Femur (tissue), 1 donor: ENCODE data around the gene CRACR2B.

ENCODE experiments used
- DNase-seq: peaks from one replicate; pipeline ENCODE4 v3.0.0-alpha.2; 2017

CRACR2B gene

DNA sequence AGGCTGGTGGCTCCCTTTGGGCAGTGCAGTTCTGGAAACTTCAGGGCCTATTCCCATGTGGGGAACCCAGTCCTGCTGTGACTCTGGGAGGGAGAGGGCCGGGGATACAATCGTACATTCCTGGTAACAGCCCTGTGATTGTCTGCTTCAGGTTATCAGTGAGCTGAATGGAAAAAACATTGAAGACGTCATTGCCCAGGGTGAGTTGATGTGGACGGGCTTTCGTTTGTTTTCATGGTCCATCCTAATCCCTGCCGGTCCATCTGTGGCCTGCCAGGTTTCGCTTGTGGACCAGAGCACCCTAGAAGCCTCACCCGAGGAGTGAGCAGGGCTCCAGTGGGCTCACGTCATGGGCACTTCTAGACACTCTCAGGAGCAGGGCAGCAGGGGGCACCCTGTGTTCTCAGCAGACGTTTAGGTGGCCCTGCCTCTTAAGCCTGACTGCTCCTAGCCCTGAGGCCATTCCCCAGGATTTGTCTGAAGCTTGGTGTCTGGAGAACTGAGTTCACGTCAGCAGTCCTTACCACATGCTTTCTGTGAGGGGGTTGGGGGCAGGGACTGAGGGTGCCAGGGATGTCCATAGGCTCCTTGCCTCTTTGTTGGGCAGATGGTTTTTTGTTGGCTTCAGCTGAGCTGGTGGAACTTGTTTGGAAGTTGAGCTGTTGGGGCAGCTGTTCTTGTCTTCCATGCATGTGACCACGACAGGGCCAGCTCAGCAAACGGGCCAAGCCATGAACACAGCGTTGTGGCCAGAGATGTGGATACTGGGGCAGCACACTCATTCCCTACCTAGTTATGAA, 16.1 kb upstream of the CRACR2B start:
- no peak for DNase-seq

- no peak for DNase-seq
These were observed 15.3 kb upstream of the CRACR2B start for GRCh38 chr11:812390-812789.

DNA sequence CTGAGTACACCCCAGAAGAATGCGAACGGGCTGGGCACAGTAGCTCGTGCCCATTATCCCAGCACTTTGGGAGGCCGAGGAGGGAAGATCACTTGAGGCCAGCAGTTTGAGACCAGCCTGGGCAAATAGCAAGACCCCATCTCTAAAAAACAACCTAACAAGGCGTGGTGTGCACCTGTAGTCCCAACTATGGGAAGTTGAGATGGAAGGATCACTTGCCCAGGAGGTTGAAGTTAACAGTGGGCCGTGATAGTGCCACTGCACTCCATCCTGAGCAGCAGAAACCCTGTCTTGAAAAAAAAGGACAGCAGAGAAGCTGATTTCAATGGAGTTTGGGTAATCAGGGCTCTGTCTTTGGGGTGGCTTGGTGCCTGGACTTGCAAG, 14.7 kb upstream of the CRACR2B start:
- no peak for DNase-seq

DNA sequence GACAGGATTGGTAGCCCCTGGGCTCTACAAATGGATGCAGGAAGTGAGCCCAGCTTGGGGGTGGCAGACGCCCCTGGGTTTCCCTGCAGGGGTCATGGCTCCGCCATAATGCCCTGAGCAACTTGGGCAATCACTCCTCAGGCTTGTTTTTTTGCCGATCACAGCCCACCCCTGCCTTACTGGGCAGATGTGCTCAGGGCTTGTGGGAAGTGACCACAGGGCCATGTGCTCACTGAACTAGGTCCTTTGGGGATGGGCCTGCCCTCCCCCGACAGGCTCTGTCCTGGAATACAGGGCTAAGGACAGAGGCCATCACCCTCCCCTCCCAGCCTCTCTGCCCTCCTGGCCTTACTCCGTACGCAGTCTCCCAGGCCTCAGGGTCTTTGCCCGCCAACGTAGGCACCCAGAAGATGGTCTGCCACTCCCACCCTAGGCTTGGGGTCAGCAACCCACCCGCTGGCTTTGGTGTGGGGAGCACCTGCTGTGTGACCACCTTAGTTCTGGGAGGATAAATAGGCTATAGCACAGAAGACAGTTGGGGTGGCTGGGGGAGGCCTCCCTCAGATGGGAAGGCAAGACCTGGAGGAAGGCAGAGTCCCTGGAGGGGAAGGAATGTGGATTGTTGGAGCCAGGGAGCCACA, 14.1 kb upstream of the CRACR2B start:
- DNase-seq, result no peak

DNA sequence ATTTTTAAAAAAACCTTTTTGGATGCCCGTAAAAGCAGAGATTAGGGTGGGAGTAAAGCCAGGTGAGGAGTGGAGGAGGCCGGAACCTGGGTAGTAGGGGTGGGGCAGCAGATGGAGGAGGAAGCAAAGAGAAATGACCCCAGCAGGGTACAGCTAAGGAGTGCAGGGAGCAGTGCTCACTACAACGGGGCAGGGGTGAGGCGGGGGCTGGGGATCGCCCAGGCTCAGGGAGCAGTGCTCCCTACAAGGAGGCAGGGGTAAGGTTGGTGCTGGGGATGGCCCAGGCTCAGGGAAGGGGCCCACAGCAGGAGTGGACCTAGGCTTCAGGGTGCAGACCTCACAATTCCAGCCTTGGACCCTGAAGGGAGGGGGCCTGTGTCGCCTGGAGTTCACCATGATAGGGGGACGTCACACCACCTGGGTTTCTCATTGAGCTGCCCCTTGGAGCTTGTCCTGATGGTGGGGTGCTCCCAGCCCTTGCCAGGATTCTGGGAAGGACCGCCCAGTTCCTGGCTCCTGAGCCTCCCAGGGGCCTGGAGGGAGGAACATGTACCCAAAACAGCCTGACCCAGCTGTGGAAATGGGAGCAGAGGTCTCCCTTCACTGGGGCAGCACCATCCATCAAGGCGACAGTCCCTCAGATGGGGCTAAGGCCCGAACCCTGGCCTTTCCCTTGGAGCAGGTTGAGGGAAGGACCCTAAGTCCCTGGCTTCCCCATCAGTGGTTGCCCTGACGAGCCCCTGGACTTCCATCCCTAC, 11.9 kb upstream of the CRACR2B start:
- no peak for DNase-seq

DNA sequence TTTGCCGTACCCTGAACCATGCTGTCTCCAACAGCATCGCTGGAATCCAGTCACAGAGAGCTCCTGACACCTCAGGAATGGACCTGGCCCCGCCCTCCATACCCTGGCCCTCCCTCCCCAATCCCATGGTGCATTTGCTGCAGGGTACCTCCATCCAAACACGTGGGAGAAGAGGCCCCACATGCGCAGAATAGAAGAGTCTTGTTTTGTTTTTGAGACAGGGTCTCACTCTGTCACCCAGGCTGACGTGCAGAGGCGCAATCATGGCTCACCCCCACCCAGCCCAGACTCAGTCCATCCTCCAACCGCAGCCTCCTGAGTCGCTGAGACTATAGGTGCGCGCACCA, 11.3 kb upstream of the CRACR2B start:
- DNase-seq, result no peak

- no peak for DNase-seq
These were observed 9.2 kb upstream of the CRACR2B start, which contains the start of gene PNPLA2 for GRCh38 chr11:818396-819128. TSS of gene PNPLA2 (plus strand) at chr11:818914. CDS start at chr11:819719, 805 bp downstream.

GRCh38 chr11:819129-819931, 8.4 kb upstream of the CRACR2B start:
- peak; percentile 93 for DNase-seq

DNA sequence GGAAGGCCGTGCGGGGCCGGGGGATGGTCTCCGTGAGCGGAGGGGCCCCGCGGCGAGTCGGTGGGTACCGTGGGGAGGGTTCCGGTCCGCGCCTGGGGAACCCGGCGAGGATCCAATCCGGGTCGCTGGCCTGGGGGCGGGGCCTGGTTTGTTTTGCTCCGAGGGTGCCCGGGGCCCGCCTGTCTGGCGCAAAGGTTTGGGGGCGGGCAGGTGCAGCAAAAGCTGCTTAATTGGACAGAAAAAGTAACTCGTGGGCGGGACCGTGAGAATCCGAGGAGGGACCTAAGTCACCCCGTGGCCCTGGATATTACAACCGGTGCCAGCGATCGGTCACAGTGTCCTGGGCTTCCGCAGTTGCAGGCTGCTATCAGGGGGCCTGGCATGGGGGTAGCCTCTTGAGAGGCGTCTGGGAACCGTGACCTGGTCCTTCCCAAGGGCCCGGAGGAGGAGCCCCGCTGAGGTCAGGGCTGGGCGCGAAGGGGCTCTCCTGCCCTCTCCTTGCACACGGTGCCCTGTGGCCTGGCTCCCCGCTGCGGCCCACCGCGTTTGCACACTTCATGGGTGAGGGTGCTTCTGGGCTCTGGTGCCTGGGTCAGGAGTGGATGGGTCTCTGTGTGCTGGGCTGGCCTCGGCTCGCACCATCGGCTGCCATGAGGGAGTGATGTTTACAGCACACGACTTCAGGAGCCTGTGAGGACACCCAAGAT, 7.6 kb upstream of the CRACR2B start:
- DNase-seq, result peak; percentile 85

- no peak for DNase-seq
These were observed 6.8 kb upstream of the CRACR2B start for GRCh38 chr11:820655-821511.

GRCh38 chr11:821512-822371, 6.0 kb upstream of the CRACR2B start:
- no peak for DNase-seq

- DNase-seq, result no peak
These were observed 4.1 kb upstream of the CRACR2B start for GRCh38 chr11:823441-824291.

- DNase-seq, result no peak
These were observed 3.3 kb upstream of the CRACR2B start for GRCh38 chr11:824292-824880.

DNA sequence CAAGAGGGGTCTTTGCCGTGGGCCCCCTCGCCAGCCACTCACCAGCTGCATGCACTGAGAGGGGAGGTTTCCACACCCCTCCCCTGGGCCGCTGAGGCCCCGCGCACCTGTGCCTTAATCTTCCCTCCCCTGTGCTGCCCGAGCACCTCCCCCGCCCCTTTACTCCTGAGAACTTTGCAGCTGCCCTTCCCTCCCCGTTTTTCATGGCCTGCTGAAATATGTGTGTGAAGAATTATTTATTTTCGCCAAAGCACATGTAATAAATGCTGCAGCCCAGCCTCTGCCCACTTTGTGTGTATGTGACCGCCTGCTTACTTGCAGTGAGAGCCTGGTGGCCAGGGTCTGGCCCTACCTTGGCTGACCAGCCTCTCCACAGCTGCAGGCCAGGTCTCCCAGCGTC, 2.8 kb upstream of the CRACR2B start:
- DNase-seq, result no peak

- DNase-seq, result no peak
These were observed 2.1 kb upstream of the CRACR2B start for GRCh38 chr11:825366-826226.

DNA sequence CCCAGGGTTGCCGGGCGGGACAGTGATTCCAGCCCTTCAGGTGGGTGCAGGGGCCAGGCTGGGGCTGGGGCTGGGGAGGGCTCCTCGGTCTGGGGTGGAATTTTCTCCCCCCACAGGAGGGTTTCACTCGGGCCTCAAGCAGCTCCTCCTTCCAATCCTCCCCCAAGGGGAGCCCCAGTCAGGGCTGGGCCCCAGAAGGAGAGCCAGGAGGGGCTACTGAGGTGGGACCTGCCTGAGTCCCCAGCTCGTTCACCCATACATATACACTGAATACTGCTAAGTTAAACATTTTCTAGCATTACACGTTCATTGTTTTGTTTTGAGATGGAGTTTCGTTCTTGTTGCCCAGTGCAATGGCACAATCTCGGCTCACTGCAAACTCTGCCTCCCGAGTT, 1.5 kb upstream of the CRACR2B start:
- DNase-seq, result no peak

DNA sequence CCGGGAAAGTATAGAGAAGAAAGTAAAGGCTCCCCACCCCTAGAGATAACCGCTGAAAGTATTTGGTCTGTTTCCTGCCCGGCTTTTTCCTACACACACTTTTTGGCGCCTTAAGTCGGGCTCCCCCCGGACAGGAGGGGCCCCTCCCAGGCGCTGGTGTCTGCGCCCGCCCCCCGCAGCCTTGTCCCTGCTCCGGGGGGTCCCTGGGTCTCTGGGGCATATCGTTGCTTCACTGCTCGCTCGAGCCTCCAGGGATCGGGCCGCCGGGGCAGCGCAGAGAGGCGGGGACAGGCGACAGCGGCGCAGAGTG, 928 bp upstream of the CRACR2B start:
- DNase-seq, result no peak
